Ovary (tissue), 9 donors: ENCODE data around the gene MCEMP1. TPM values are rescaled to one million over a fixed set of nuclear protein-coding genes. Genes with fewer than 3 reads are reported as not detected.
"Not testable (repeated sequence)": the region's sequence is repeated elsewhere in the genome, so short reads cannot be mapped to it uniquely, and the experiment has no call there.

Experiments used
- DNase-seq, 5 donors: peaks; one replicate each; pipeline ENCODE4 v3.0.0-alpha.2; 2019 to 2020
- H3K27ac ChIP-seq, 2 donors: fragments of 200-600 bp; one replicate each; pipeline versions ENCODE4 v1.5.1 to v1.8.0; 2019 to 2022
- H3K27me3 ChIP-seq: fragments of 200-600 bp; one replicate; pipeline ENCODE4 v1.8.0; 2022
- H3K36me3 ChIP-seq: fragments of 200-600 bp; sonication (generic); one replicate; pipeline ENCODE4 v1.5.1; 2019
- H3K4me1 ChIP-seq: one replicate; pipeline ENCODE4 v1.8.1; 2013; ENCODE audit warnings: mild to moderate bottlenecking, moderate library complexity; ENCODE audit not compliant: insufficient read depth
- H3K4me3 ChIP-seq: fragments of 200-600 bp; sonication (generic); one replicate; pipeline ENCODE4 v1.5.1; 2017
- H3K9me3 ChIP-seq, 2 donors: fragments of 200-600 bp in 1 of 2; sonication (generic) in 1 of 2; one replicate each; pipeline versions ENCODE4 v1.5.1 to v1.8.1; 2013 to 2019; ENCODE audit warnings: mild to moderate bottlenecking in 1 of 2, moderate library complexity in 1 of 2
- CTCF ChIP-seq, 3 donors: fragments of 450-650 bp in 2 of 3; fragments of 200-600 bp in 1 of 3; IDR thresholded peaks; one replicate each; pipeline versions ENCODE4 v1.5.1 to v1.8.0; 2016 to 2022; ENCODE audit warnings: antibody characterized with exemption in 3 of 3, mild to moderate bottlenecking in 1 of 3
- EP300 ChIP-seq: sonication (generic); formaldehyde crosslinking; IDR thresholded peaks from one replicate; pipeline ENCODE4 v1.6.1; 2017; ENCODE audit warnings: antibody characterized with exemption
- POLR2A ChIP-seq: fragments of 450-650 bp; IDR thresholded peaks from one replicate; pipeline ENCODE4 v1.6.1; 2017; ENCODE audit warnings: antibody characterized with exemption, mild to moderate bottlenecking, moderate library complexity
- WGBS, 3 donors: extraction: QIAGEN DNeasy Blood & Tissue Kit in 1 of 3; methylation state at CpG; one replicate each; pipeline versions ENCODE4 v1.1.5 to v1.1.7; 2013 to 2017; 5-methylcytosine and 5-hydroxymethylcytosine counted together
- intact Hi-C, 4 donors: fragments of 100-400 bp; cut with DNase I; formaldehyde crosslinking; loops; one replicate each; pipeline versions ENCODE4 v1.11.0 to v1.15.1; 2022 to 2023
- polyA plus RNA-seq, 2 donors: library from polyadenylated mRNA; stranded (reverse); fragments of 200-250 nt in 1 of 2; fragments of 350-450 nt in 1 of 2; fragmentation: Illumina TruSeq in 1 of 2; extraction: RNeasy Lipid Tissue Mini Kit (QIAGEN cat#74804) in 1 of 2; gene quantifications; one replicate each; pipeline ENCODE4 v1.2.3, GENCODE V29; 2013 to 2014
- total RNA-seq, 7 donors: library from RNA; depleted of rRNA in 2 of 7; stranded (reverse); fragments of >200 nt in 2 of 7; fragmentation: NEBNext Ultra II Directional in 3 of 7; extraction: Animal tissue kit (Norgen Biotek cat#: 25700) in 3 of 7; gene quantifications; one replicate each; pipeline versions ENCODE4 v1.1.0 to v1.2.4, GENCODE V29; 2016 to 2023
- donor health status: DM: no; HTN: no; CAD: no; lungs with moderate emphysema.
- donor health status: DM: no; HTN: no; CAD: no.
- donor health status: Bipolar disorder and iron deficiency.
- donor health status: DM: yes; HTN: yes; CAD: no.
- donor health status: DM: no; HTN: no; CAD: no.
- donor health status: DM: yes; HTN: yes; CAD: no.

The MCEMP1 gene
- total and polyA plus RNA-seq, 9 donors: 0.06 to 0.83 (median 0.25) TPM; not detected in 5

- no peaks in the 10 kb centered on the region for H3K27me3 ChIP-seq
Observed at GRCh38 chr19:7640803-7641202, 36.1 kb upstream of the MCEMP1 start.

GRCh38 chr19:7641290-7642276 lies 35.3 kb upstream of the MCEMP1 start:
- 75 to 82% (median 79%) methylated on average over 42 to 43 of the region's 43 CpGs for WGBS, 3 donors
- no peak for DNase-seq

More at GRCh38 chr19:7640803-7641202, 36.1 kb upstream of the MCEMP1 start:
- Histone ChIP-seq H3K36me3 (no peaks in the 10 kb centered on the region), H3K4me1 (no peaks in the 10 kb centered on the region), H3K9me3 (no peaks in the 10 kb centered on the region), H3K4me3 (no peak overlapping the region), H3K27ac (no peak overlapping the region)
- WGBS, 3 donors: 84 to 89% (median 88%) methylated on average over 11 of the region's 11 CpGs
- DNase-seq: no peak
- TF ChIP-seq POLR2A (no peak), EP300 (no peak), CTCF (IDR thresholded peaks at IDR 0.05) (no peak)
- intact Hi-C loops: loop anchor here in 1 of 4 donors (10.0 kb wide), 1 partner anchor 164 kb away; no protein-coding TSS in a partner anchor

GRCh38 chr19:7642295-7643030 lies 34.4 kb upstream of the MCEMP1 start:
- TF ChIP-seq CTCF (IDR thresholded peaks at IDR 0.05) (no peak), EP300 (no peak), POLR2A (no peak)
- WGBS, 3 donors: 74 to 82% (median 80%) methylated on average over 23 to 27 of the region's 27 CpGs
- DNase-seq: no peak
- intact Hi-C loops: loop anchor here in 1 of 4 donors (10.0 kb wide), 1 partner anchor 162 kb away; no protein-coding TSS in a partner anchor
- Histone ChIP-seq H3K4me1 (no peaks in the 10 kb centered on the region), H3K27ac (no peak overlapping the region), H3K36me3 (no peaks in the 10 kb centered on the region), H3K27me3 (no peaks in the 10 kb centered on the region), H3K9me3 (no peaks in the 10 kb centered on the region), H3K4me3 (no peak overlapping the region)

More at GRCh38 chr19:7641290-7642276, 35.3 kb upstream of the MCEMP1 start:
- no peak overlapping the region for H3K27ac ChIP-seq
- no peaks in the 10 kb centered on the region for H3K36me3 ChIP-seq
- no peaks in the 10 kb centered on the region for H3K9me3 ChIP-seq
- intact Hi-C loops: loop anchor here in 1 of 4 donors (10.0 kb wide), 1 partner anchor 163 kb away; no protein-coding TSS in a partner anchor
- no peaks in the 10 kb centered on the region for H3K27me3 ChIP-seq
- H3K4me3 ChIP-seq: no peak overlapping the region
- no peaks in the 10 kb centered on the region for H3K4me1 ChIP-seq
- TF ChIP-seq CTCF (IDR thresholded peaks at IDR 0.05) (no peak), EP300 (no peak), POLR2A (no peak)

- H3K4me3 ChIP-seq: no peak overlapping the region
- DNase-seq: no peak
- TF ChIP-seq POLR2A (no peak), EP300 (no peak), CTCF (IDR thresholded peaks at IDR 0.05) (no peak)
- no peaks in the 10 kb centered on the region for H3K4me1 ChIP-seq
- H3K27ac ChIP-seq: no peak overlapping the region
- H3K27me3 ChIP-seq: no peaks in the 10 kb centered on the region
- H3K9me3 ChIP-seq: no peaks in the 10 kb centered on the region
- 90% methylated on average over 8 of the region's 8 CpGs for WGBS, 3 donors
- H3K36me3 ChIP-seq: no peaks in the 10 kb centered on the region
- intact Hi-C loops: loop anchor here in 1 of 4 donors (10.0 kb wide), 1 partner anchor 162 kb away; no protein-coding TSS in a partner anchor
Observed at GRCh38 chr19:7643031-7643415, 33.9 kb upstream of the MCEMP1 start.

GRCh38 chr19:7643629-7644549 lies 33.0 kb upstream of the MCEMP1 start:
- 62 to 87% (median 85%) methylated on average over 10 of the region's 10 CpGs for WGBS, 3 donors
- DNase-seq, H3K27ac ChIP-seq, H3K36me3 ChIP-seq, H3K27me3 ChIP-seq, H3K9me3 ChIP-seq, H3K4me3 ChIP-seq, H3K4me1 ChIP-seq: not testable (repeated sequence)
- intact Hi-C loops: loop anchor here in 1 of 4 donors (10.0 kb wide), 1 partner anchor 161 kb away; no protein-coding TSS in a partner anchor
